GM23248 (cell line): ENCODE data around the gene C13orf42.

Experiments
- EZH2 ChIP-seq: fragments of 200-600 bp; sonication (generic); IDR thresholded peaks from 2 replicates; pipeline ENCODE4 v1.6.1; 2018; ENCODE audit warnings: antibody characterized with exemption, mild to moderate bottlenecking; ENCODE audit not compliant: insufficient read depth, poor library complexity, severe bottlenecking
- EZH2phosphoT487 ChIP-seq: fragments of 200-600 bp; sonication (generic); IDR thresholded peaks from 2 replicates; pipeline ENCODE4 v1.6.1; 2018; ENCODE audit warnings: antibody characterized with exemption, moderate library complexity, mild to moderate bottlenecking, low read depth; ENCODE audit not compliant: insufficient read depth

- TF ChIP-seq EZH2phosphoT487 (no peak), EZH2 (no peak)
Measured at GRCh38 chr13:51065372-51066090, 45.5 kb downstream of the C13orf42 start.
